IMR-90 (cell line): ENCODE data around the gene SLIT2. TPM values are rescaled to one million over a fixed set of nuclear protein-coding genes. Genes with fewer than 3 reads are reported as not detected.

Source experiments
- ATAC-seq: fragments of 200-7000 bp; cut with Tn5 transposase; 2 replicates; pipeline ENCODE4 v1.9.1; 2020; ENCODE audit warnings: low read depth, mild to moderate bottlenecking, moderate library complexity
- BruUV-seq: library from RNA; stranded (reverse); fragments of 400-500 nt; replicated peaks from 2 replicates; lab custom pipeline; 2021; lab: Mats Ljungman, UMichigan
- CTCF ChIA-PET: fragments of 300-600 bp; formaldehyde crosslinking; extraction: SDS; loops from one replicate; lab custom pipeline; 2021; ENCODE audit warnings: antibody characterized with exemption; lab: Yijun Ruan, JAX
- POLR2A ChIA-PET: fragments of 300-600 bp; sonication (Branson Sonifier 250); formaldehyde crosslinking; loops from one replicate; lab custom pipeline; 2022; ENCODE audit warnings: antibody characterized with exemption; ENCODE audit not compliant: unreplicated experiment; lab: Charles Lee
- DNase-seq: peaks from one replicate; pipeline ENCODE4 v3.0.0; 2013
- H2AFZ ChIP-seq: replicated peaks from 2 replicates; pipeline ENCODE3; 2013; ENCODE audit warnings: low read length, mild to moderate bottlenecking; ENCODE audit not compliant: poor library complexity
- H2AK5ac ChIP-seq: 2 replicates; pipeline ENCODE4 v1.6.1; 2013; ENCODE audit warnings: low read depth, low read length, inconsistent platforms
- H2AK9ac ChIP-seq: replicated peaks from 2 replicates; pipeline ENCODE3; 2013; ENCODE audit warnings: mild to moderate bottlenecking, low read depth, low read length, moderate library complexity; ENCODE audit not compliant: poor library complexity
- H2BK120ac ChIP-seq: 2 replicates; pipeline ENCODE4 v1.6.1; 2013; ENCODE audit warnings: low read depth, low read length, inconsistent platforms
- H2BK15ac ChIP-seq: 3 replicates; pipeline ENCODE4 v1.6.1; 2013; ENCODE audit warnings: low read depth, low read length, inconsistent platforms
- H2BK20ac ChIP-seq: 2 replicates; pipeline ENCODE4 v1.6.1; 2013; ENCODE audit warnings: low read depth, mild to moderate bottlenecking, inconsistent platforms, low read length, moderate library complexity
- H2BK5ac ChIP-seq: 2 replicates; pipeline ENCODE4 v1.6.1; 2013; ENCODE audit warnings: mild to moderate bottlenecking, low read depth, low read length, inconsistent platforms; ENCODE audit not compliant: poor library complexity, severe bottlenecking
- H3K14ac ChIP-seq: replicated peaks from 2 replicates; pipeline ENCODE4 v1.6.1; 2013; ENCODE audit warnings: low read depth, low read length, inconsistent platforms
- H3K18ac ChIP-seq: 2 replicates; pipeline ENCODE4 v1.6.1; 2013; ENCODE audit warnings: low read depth, low read length, control low read depth
- H3K23ac ChIP-seq: 2 replicates; pipeline ENCODE4 v1.6.1; 2013; ENCODE audit warnings: low read depth, low read length, inconsistent platforms
- H3K27ac ChIP-seq: 2 replicates; pipeline ENCODE4 v1.5.1; 2013; ENCODE audit warnings: mild to moderate bottlenecking, control low read depth, low read length; ENCODE audit not compliant: insufficient read depth
- H3K27me3 ChIP-seq: 2 replicates; pipeline ENCODE4 v1.6.1; 2013; ENCODE audit warnings: low read length; ENCODE audit not compliant: control insufficient read depth, insufficient read depth
- H3K36me3 ChIP-seq: 2 replicates; pipeline ENCODE4 v1.6.1; 2013; ENCODE audit warnings: low read length, mixed read lengths; ENCODE audit not compliant: control insufficient read depth, insufficient read depth
- H3K4ac ChIP-seq: 2 replicates; pipeline ENCODE4 v1.6.1; 2013; ENCODE audit warnings: low read depth, low read length, inconsistent platforms
- H3K4me1 ChIP-seq: 2 replicates; pipeline ENCODE4 v1.6.1; 2013; ENCODE audit warnings: low read length, mixed read lengths; ENCODE audit not compliant: control insufficient read depth, insufficient read depth
- H3K4me2 ChIP-seq: 2 replicates; pipeline ENCODE4 v1.6.1; 2013; ENCODE audit warnings: low read depth, mild to moderate bottlenecking, control low read depth, low read length, moderate library complexity
- H3K4me3 ChIP-seq: 2 replicates; pipeline ENCODE4 v1.5.1; 2013; ENCODE audit warnings: low read depth, mild to moderate bottlenecking, control low read depth, low read length, moderate library complexity; ENCODE audit not compliant: insufficient read depth
- H3K56ac ChIP-seq: 2 replicates; pipeline ENCODE4 v1.6.1; 2013; ENCODE audit warnings: low read length, inconsistent platforms; ENCODE audit not compliant: insufficient read depth; ENCODE audit errors: extremely low read depth
- H3K79me1 ChIP-seq, 2 experiments: 2 replicates each; pipeline ENCODE4 v1.6.1; 2013; ENCODE audit warnings: low read length in 2 of 2, inconsistent platforms in 1 of 2, low read depth in 1 of 2
- H3K9ac ChIP-seq: 2 replicates; pipeline ENCODE4 v1.6.1; 2013; ENCODE audit warnings: low read depth, low read length, control low read depth
- H3K9me1 ChIP-seq: 2 replicates; pipeline ENCODE4 v1.6.1; 2013; ENCODE audit warnings: low read length, inconsistent platforms; ENCODE audit not compliant: insufficient read depth
- H3K9me3 ChIP-seq: 2 replicates; pipeline ENCODE4 v1.6.1; 2013; ENCODE audit warnings: low read length; ENCODE audit not compliant: control insufficient read depth, insufficient read depth
- H4K20me1 ChIP-seq: 2 replicates; pipeline ENCODE4 v1.6.1; 2013; ENCODE audit warnings: low read length, inconsistent platforms; ENCODE audit not compliant: insufficient read depth
- H4K5ac ChIP-seq: 2 replicates; pipeline ENCODE4 v1.6.1; 2013; ENCODE audit warnings: mild to moderate bottlenecking, low read depth, low read length, control low read depth
- H4K8ac ChIP-seq, 2 experiments: 2 replicates each; pipeline ENCODE4 v1.6.1; 2013; ENCODE audit warnings: low read depth in 2 of 2, low read length in 2 of 2, control low read depth in 1 of 2, inconsistent platforms in 1 of 2
- H4K91ac ChIP-seq: 2 replicates; pipeline ENCODE4 v1.6.1; 2013; ENCODE audit warnings: low read depth, low read length, inconsistent platforms; ENCODE audit not compliant: insufficient read depth
- CHD1 ChIP-seq: IDR thresholded peaks from 2 replicates; pipeline ENCODE4 v1.6.1; 2012; ENCODE audit warnings: low read depth, low read length, improper control_type of control experiment
- ELK1 ChIP-seq: fragments of 150-350 bp; IDR thresholded peaks from 2 replicates; pipeline ENCODE4 v1.6.1; 2016; ENCODE audit warnings: low read depth, mild to moderate bottlenecking, low read length, moderate library complexity, borderline replicate concordance
- FOS ChIP-seq: fragments of 150-350 bp; IDR thresholded peaks from 2 replicates; pipeline ENCODE4 v1.6.1; 2016; ENCODE audit warnings: low read depth, low read length
- MAFK ChIP-seq: IDR thresholded peaks from 2 replicates; pipeline ENCODE4 v1.6.1; 2012; ENCODE audit warnings: low read depth, low read length, improper control_type of control experiment
- MAZ ChIP-seq: IDR thresholded peaks from 2 replicates; pipeline ENCODE4 v1.6.1; 2012; ENCODE audit warnings: low read depth, mild to moderate bottlenecking, low read length, improper control_type of control experiment, moderate library complexity, borderline replicate concordance
- MXI1 ChIP-seq: IDR thresholded peaks from 2 replicates; pipeline ENCODE4 v1.6.1; 2012; ENCODE audit warnings: low read depth, mild to moderate bottlenecking, low read length, moderate library complexity, borderline replicate concordance
- NFE2L2 ChIP-seq: fragments of 150-350 bp; IDR thresholded peaks from 2 replicates; pipeline ENCODE4 v1.6.1; 2016; ENCODE audit warnings: low read depth, mild to moderate bottlenecking, low read length
- POLR2A ChIP-seq: IDR thresholded peaks from 2 replicates; pipeline ENCODE4 v1.6.1; 2012; ENCODE audit warnings: mild to moderate bottlenecking, low read depth, low read length
- RAD21 ChIP-seq: IDR thresholded peaks from 2 replicates; pipeline ENCODE4 v1.6.1; 2012; ENCODE audit warnings: low read length, improper control_type of control experiment
- RCOR1 ChIP-seq: IDR thresholded peaks from 2 replicates; pipeline ENCODE4 v1.6.1; 2012; ENCODE audit warnings: mild to moderate bottlenecking, low read length, improper control_type of control experiment; ENCODE audit not compliant: insufficient replicate concordance
- RFX5 ChIP-seq: IDR thresholded peaks from 2 replicates; pipeline ENCODE4 v1.8.0; 2012; ENCODE audit warnings: low read depth, mild to moderate bottlenecking, low read length, moderate library complexity
- SMC3 ChIP-seq: fragments of 150-350 bp; IDR thresholded peaks from 2 replicates; pipeline ENCODE4 v1.6.1; 2016; ENCODE audit warnings: low read depth, mild to moderate bottlenecking, antibody characterized with exemption, low read length, moderate library complexity
- USF2 ChIP-seq: fragments of 150-350 bp; IDR thresholded peaks from 2 replicates; pipeline ENCODE4 v1.6.1; 2017; ENCODE audit warnings: mild to moderate bottlenecking, antibody characterized with exemption, low read length, low read depth
- dilution Hi-C: fragments of 300-500 bp; cut with HindIII; formaldehyde crosslinking; loops from one replicate; pipeline ENCODE4 v1.14.3; 2018; ENCODE audit warnings: low sequenced_read_pairs; ENCODE audit not compliant: unreplicated experiment
- in situ Hi-C: fragments of 300-500 bp; cut with MboI; formaldehyde crosslinking; loops from 3 replicates; pipeline ENCODE4 v1.14.3; 2019; ENCODE audit warnings: low sequenced_read_pairs, inconsistent platforms, mixed read lengths
- intact Hi-C: fragments of 100-400 bp; cut with micrococcal nuclease; formaldehyde crosslinking; loops from 2 replicates; pipeline ENCODE4 v1.10.0; 2022
- polyA plus RNA-seq, 3 experiments: library from polyadenylated mRNA; depleted of rRNA; stranded (reverse); fragments of >200 nt; gene quantifications; 2 replicates each; pipeline ENCODE4 v1.2.3, GENCODE V29; 2012; ENCODE audit warnings: low replicate concordance in 1 of 3
- total RNA-seq: library from RNA; depleted of rRNA; stranded (reverse); fragments of >200 nt; gene quantifications from 2 replicates; pipeline ENCODE4 v1.2.3, GENCODE V29; 2012

Gene SLIT2
- total and polyA plus RNA-seq, 2 of the 4 experiments (the other 2 are of a cell fraction) = 13.6 to 14.3 TPM

GRCh38 chr4:20264688-20265087 lies 13.0 kb downstream of the SLIT2 start:
- Histone ChIP-seq H3K18ac (no peak overlapping the region), H2BK5ac (no peak overlapping the region), H3K27ac (no peak overlapping the region), H3K27me3 (peaks cover 13% of the 10 kb centered on the region), H2AK9ac (no peak overlapping the region), H3K9me1 (no peaks in the 10 kb centered on the region), H3K23ac (no peak overlapping the region), H2BK15ac (no peak overlapping the region), H3K4me3 (no peak overlapping the region), H3K79me1 (no peaks in the 10 kb centered on the region), H4K91ac (no peak overlapping the region), H2BK120ac (no peak overlapping the region), H3K9me3 (no peaks in the 10 kb centered on the region), H2AFZ (no peak overlapping the region), H3K4me1 (no peaks in the 10 kb centered on the region), H4K20me1 (no peaks in the 10 kb centered on the region), H4K8ac (no peak overlapping the region), H3K56ac (no peak overlapping the region), H2AK5ac (no peak overlapping the region), H3K14ac (no peak overlapping the region), H3K4me2 (no peak overlapping the region), H3K9ac (no peak overlapping the region), H4K5ac (no peak overlapping the region), H3K36me3 (no peaks in the 10 kb centered on the region), H2BK20ac (no peak overlapping the region), H3K4ac (no peak overlapping the region)
- ATAC-seq (no peak), DNase-seq (no peak)
- ChIA-PET CTCF (no interaction called here), POLR2A (no interaction called here)
- TF ChIP-seq FOS = no peak
- no peak for TF ChIP-seq MAFK
- TF ChIP-seq NFE2L2 = no peak
- no peak for TF ChIP-seq RAD21
- no peak for TF ChIP-seq MXI1
- TF ChIP-seq USF2 = no peak
- TF ChIP-seq POLR2A = no peak
- TF ChIP-seq MAZ = no peak
- TF ChIP-seq SMC3 = no peak
- no peak for TF ChIP-seq RCOR1
- no peak for TF ChIP-seq RFX5
- TF ChIP-seq ELK1 = no peak
- TF ChIP-seq CHD1 = no peak
- BruUV-seq = no TSS peak
- intact Hi-C loops = no loop called here
- in situ Hi-C loops = no loop called here
- dilution Hi-C loops = no loop called here
